Adrenal gland (tissue), 5 donors: ENCODE data around the gene SSC4D.
"Not testable (repeated sequence)": the region's sequence is repeated elsewhere in the genome, so short reads cannot be mapped to it uniquely, and the experiment has no call there.

Source experiments
- CTCF ChIP-seq, 6 experiments: fragments of 450-650 bp in 4 of 6; fragments of 200-600 bp in 2 of 6; sonication (generic) in 1 of 6; IDR thresholded peaks; 1 replicate in 5 of 6; 2 replicates in 1 of 6; pipeline versions ENCODE4 v1.5.1 to v1.8.0; 2016 to 2021; ENCODE audit warnings: antibody characterized with exemption in 6 of 6, mild to moderate bottlenecking in 2 of 6, moderate library complexity in 1 of 6
- POLR2A ChIP-seq, 2 donors: fragments of 450-650 bp; IDR thresholded peaks; one replicate each; pipeline ENCODE4 v1.6.1; 2017; ENCODE audit warnings: antibody characterized with exemption in 2 of 2, mild to moderate bottlenecking in 2 of 2, moderate library complexity in 1 of 2
- donor health status: DM: no; HTN: no; CAD: no.

- not testable (repeated sequence) for TF ChIP-seq CTCF, POLR2A (IDR thresholded peaks at IDR 0.05)
Measured at GRCh38 chr7:76441792-76442191, 32.3 kb upstream of the SSC4D start.
